ENCODE results near the gene EXOC3. TPM values are rescaled to one million over a fixed set of nuclear protein-coding genes. Genes with fewer than 3 reads are reported as not detected.

EXOC3 gene
- total and polyA plus RNA-seq, 10 of the 15 experiments (the other 5 are each of a cell fraction or from before 2014, with no cell fraction given), result 1.6 to 53.0 (median 27.9) TPM

- H3K9ac ChIP-seq (ENCODE audit: control insufficient read depth, insufficient read depth, low read length), result peak overlapping the region; percentile 93
- H2AFZ ChIP-seq (ENCODE audit: control insufficient read depth, low read depth, low read length), result no peak overlapping the region
- intact Hi-C loops (cut with micrococcal nuclease; ENCODE audit: unreplicated experiment), result loop anchor here (10.0 kb wide), 1 partner anchor 143 kb away; the partner anchor contains the start of gene CEP72
- in situ Hi-C loops (cut with MboI), result no loop called here
- TF ChIP-seq, protein P1, sequence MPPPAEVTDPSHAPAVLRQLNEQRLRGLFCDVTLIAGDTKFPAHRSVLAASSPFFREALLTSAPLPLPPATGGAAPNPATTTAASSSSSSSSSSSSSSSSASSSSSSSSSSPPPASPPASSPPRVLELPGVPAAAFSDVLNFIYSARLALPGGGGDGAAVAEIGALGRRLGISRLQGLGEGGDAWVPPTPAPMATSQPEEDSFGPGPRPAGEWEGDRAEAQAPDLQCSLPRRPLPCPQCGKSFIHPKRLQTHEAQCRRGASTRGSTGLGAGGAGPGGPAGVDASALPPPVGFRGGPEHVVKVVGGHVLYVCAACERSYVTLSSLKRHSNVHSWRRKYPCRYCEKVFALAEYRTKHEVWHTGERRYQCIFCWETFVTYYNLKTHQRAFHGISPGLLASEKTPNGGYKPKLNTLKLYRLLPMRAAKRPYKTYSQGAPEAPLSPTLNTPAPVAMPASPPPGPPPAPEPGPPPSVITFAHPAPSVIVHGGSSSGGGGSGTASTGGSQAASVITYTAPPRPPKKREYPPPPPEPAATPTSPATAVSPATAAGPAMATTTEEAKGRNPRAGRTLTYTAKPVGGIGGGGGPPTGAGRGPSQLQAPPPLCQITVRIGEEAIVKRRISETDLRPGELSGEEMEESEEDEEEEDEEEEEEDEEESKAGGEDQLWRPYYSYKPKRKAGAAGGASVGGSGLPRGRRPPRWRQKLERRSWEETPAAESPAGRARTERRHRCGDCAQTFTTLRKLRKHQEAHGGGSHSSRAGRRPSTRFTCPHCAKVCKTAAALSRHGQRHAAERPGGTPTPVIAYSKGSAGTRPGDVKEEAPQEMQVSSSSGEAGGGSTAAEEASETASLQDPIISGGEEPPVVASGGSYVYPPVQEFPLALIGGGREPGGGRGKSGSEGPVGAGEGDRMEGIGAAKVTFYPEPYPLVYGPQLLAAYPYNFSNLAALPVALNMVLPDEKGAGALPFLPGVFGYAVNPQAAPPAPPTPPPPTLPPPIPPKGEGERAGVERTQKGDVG (CRISPR knock-in tag; IDR thresholded peaks at IDR 0.05), result no peak
- 0 out of 2 replicates have a peak, but pooled peaks have one; percentile 3 for TF ChIP-seq POLR2AphosphoS2 (IDR thresholded peaks at IDR 0.05; ENCODE audit: low read depth, low read length)
- no peak for TF ChIP-seq JUNB (IDR thresholded peaks at IDR 0.05)
- BruUV-seq (replicated peaks), result no TSS peak
- H3K9me3 ChIP-seq (replicated peaks; ENCODE audit: control insufficient read depth, insufficient read depth, low read length), result no peaks in the 10 kb centered on the region
- ChIA-PET SMC1A (ENCODE audit: uncharacterized antibody, unreplicated experiment) (interaction anchor here (0.7 to 1.7 kb wide), 6 partner anchors 10 to 155 kb away, joined by 3 to 9 read pairs (median 3); no protein-coding TSS in a partner anchor), RAD21 (ENCODE audit: unreplicated experiment) (interaction anchor here (0.8 to 2.7 kb wide), 4 partner anchors 13 to 155 kb away, joined by 3 to 18 read pairs (median 7); no protein-coding TSS in a partner anchor), POLR2A (interaction anchor here (0.7 to 2.9 kb wide), 4 partner anchors 11 to 47 kb away, joined by 3 to 17 read pairs (median 7); no protein-coding TSS in a partner anchor), CTCF (interaction anchor here (1.2 to 5.4 kb wide), 3 partner anchors 19 to 155 kb away, joined by 3 to 46 read pairs (median 12); no protein-coding TSS in a partner anchor)
- H3K27ac ChIP-seq (ENCODE audit: control insufficient read depth, insufficient read depth), result peak overlapping the region; percentile 72; the same call in 1 of the 2 replicates
- peaks cover 21% of the 10 kb centered on the region for H3K79me2 ChIP-seq (ENCODE audit: control insufficient read depth, insufficient read depth, low read length)
- FAIRE-seq (no peak), DNase-seq (ENCODE audit: low read depth, low spot score) (no peak), ATAC-seq (no peak)
- peak overlapping the region; percentile 80 for H3K4me2 ChIP-seq (ENCODE audit: control insufficient read depth, insufficient read depth)
- 72% methylated on average over 6 of the region's 6 CpGs for WGBS (ENCODE audit: insufficient coverage, insufficient replicate concordance, low lambda C conversion rate, missing lambda C conversion rate)
- peak overlapping the region; percentile 97 for H3K4me3 ChIP-seq
- no peaks in the 10 kb centered on the region for H4K20me1 ChIP-seq (ENCODE audit: control insufficient read depth, insufficient read depth)
- no peaks in the 10 kb centered on the region for H3K27me3 ChIP-seq (replicated peaks in 1 of 2; ENCODE audit: control insufficient read depth in 2 of 2, insufficient read depth in 2 of 2, low read length in 1 of 2)
- H3K4me1 ChIP-seq (ENCODE audit: control insufficient read depth, insufficient read depth, low read length), result peaks cover 4% of the 10 kb centered on the region
- peaks cover 0 to under 1% of the 10 kb centered on the region in 2 experiments; a peak in 3 of 4 replicates for H3K36me3 ChIP-seq (ENCODE audit: control insufficient read depth in 2 of 2, insufficient read depth in 2 of 2, low read length in 1 of 2)
Observed at GRCh38 chr5:471750-472058, 28.7 kb downstream of the EXOC3 start.
